Activated CD4-positive, alpha-beta T cell treated with anti-CD3 and anti-CD28 coated beads for 1 hour (primary cell): Measurements from ENCODE around the gene ENDOG.
"Not testable (repeated sequence)": the region's sequence is repeated elsewhere in the genome, so short reads cannot be mapped to it uniquely, and the experiment has no call there.

Source experiments
- DNase-seq: peaks from one replicate; pipeline ENCODE4 v3.0.0-alpha.2; 2020

Gene ENDOG

DNA sequence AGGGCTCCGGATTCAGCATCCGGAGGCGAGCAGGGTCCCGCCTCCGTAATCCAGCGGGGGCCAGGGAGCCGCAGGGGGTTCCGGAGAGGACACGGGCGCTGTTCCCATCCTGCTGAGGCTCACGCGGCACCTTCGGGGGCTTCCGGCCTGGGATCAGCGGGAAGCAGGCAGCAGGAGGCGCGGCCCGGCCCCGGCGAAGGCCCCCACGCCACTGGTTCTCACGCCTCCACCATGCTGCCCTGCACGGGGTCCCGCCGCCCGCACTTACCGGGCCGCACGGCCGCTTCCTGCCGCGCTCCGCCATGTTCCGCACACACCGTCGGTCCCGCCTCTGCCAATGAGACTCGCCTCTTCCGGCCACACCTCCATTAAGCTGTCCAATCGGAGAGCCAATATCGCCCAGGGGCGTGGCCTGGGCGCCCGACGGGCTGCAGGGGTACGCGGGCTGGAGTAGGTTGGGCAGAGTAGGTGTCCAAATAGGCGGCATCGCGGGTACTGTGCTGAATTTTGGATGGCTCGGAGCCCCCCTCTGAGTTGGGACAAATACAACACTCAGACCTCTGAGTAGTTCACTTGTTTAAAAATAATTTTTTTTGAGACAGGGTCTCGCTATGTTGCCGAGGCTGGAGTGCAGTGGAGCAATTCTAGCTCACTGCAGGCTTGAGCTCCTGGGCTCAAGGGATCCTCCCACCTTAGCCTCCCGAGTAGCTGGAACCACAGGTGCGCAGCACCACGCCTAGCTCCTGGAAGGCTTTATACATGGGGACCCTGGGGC lies 11.4 kb downstream of the ENDOG start, which contains the start of gene SPOUT1:
TSS of gene SPOUT1 (minus strand) at position 318 of the 775 bp plus-strand sequence. CDS start at position 304, 14 bp downstream.
- DNase-seq = peak; percentile 86

DNA sequence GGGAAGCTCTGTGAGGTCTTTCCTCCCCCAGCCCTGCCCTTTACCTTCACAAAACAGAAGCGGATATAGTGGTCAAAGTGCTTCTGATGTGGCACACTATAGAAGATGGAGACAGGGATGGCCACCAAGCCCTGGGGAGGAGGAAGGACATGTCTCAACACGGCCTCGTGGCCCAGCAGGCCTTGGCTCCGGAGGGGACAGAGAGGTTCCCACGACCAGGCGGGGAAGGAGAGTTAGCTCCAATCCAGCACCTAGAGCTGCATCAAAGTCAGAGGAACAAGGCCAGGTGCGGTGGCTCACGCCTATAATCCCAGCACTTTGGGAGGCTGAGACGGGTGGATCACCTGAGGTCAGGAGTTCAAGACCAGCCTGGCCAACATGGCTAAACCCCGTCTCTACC lies 15.4 kb downstream of the ENDOG start:
- no peak for DNase-seq

DNA sequence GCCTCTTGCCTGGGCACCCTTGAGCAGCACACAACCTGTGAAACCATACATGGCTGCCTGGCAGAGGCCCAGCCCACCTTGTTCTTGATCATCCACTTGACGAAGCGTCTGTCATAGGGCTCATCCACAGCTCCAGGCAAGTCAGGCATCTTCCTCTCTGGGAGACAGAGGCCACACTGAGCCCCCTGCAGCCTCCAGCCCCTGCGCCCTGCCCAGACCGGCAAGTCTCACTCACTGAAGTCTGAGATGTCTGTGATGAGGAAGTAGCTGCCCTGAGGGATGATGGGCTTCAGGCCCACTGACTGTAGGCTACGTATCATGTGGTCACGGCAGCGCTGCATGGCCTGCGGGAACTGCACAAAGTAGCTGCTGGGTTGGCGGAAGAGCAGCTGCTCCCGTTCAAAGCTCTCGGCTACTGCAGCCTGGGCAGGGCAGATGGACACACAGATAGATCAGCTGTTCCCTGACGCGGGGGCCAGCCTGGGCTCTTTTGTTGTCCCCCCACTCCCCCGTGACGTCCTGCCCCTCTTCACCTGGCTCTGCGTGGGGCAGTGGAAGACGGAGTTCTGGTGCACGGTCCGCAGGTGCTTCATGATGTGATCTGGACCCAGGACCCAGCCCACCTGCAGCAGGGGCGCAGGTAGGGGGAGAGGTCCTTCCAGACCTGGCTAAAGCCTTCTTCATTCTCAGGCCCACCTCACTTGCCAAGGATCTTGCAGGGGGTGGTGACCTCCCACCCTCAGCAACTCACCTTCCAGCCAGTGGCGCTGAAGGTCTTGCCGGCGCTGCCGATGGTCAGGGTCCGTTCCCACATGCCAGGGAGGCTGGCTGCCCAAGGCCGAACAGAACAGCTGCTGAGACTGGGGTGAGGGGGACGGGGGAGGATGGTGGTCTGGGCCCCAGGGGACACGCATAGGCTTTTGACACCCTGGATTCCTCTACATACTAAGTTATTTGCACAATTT lies 17.2 kb downstream of the ENDOG start:
- DNase-seq = no peak

DNA sequence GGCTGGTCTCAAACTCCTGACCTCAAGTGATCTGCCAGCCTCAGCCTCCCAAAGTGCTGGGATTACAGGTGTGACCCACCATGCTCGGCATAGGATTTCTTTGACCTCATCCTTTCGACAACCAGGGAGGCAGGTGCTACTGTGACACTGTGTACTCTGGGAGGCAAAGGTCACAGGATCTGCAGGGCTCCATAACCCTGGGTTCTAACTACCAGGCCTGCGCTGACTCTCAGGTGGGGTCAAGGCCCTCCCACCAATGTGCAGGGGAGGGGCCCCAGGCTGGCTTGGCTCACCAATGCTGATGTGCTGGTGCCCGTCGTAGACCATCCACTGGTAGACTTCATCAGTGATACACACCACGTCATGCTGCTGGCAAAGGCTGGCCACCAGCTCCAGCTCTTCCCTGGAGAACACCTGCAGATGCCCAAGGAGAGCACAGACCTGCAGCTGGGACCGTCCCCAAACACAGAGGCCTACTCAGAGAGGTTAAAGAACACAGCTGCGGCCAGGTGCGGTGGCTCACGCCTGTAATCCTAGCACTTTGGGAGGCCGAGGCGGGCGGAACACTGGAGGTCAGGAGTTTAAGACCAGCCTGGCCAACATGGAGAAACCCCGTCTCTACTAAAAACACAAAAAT lies 18.3 kb downstream of the ENDOG start:
- DNase-seq = no peak

DNA sequence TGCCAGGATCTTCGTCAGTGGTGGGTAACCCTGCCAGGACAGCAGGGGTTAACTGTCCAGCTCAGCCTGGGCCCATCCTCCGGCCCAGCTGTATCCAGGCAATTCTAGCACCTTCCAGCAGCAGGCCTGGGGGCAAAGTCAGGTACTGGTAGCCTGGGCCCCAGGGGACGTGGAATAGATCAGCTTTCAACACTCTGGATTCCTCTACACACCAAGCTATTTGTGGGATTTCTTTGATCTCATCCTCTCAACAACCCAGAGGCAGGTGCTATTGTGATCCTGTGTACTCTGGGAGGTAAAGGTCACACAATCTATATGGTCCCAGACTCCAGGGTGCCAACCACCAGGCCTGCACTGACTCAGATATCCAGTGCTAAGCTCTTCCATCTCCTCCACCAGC lies 20.0 kb downstream of the ENDOG start:
- DNase-seq = no peak

DNA sequence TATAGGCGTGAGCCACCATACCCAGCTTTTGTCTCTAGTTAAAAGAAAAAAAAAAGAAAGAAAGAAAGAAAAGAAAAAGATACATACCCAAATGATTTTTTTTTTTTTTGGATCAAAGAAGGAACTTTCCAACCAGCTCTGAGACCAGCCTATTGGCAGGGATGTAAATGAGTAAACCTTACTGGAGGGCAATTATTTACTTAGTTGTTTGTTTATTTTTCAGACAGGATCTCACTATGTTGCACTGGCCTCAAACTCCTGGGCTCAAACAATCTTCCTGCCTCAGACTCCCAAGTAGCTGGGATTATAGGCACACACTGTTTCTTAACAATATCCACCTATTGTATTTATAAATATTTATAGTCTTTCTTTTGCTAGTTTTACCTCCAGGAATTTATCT lies 22.2 kb downstream of the ENDOG start:
- no peak for DNase-seq

DNA sequence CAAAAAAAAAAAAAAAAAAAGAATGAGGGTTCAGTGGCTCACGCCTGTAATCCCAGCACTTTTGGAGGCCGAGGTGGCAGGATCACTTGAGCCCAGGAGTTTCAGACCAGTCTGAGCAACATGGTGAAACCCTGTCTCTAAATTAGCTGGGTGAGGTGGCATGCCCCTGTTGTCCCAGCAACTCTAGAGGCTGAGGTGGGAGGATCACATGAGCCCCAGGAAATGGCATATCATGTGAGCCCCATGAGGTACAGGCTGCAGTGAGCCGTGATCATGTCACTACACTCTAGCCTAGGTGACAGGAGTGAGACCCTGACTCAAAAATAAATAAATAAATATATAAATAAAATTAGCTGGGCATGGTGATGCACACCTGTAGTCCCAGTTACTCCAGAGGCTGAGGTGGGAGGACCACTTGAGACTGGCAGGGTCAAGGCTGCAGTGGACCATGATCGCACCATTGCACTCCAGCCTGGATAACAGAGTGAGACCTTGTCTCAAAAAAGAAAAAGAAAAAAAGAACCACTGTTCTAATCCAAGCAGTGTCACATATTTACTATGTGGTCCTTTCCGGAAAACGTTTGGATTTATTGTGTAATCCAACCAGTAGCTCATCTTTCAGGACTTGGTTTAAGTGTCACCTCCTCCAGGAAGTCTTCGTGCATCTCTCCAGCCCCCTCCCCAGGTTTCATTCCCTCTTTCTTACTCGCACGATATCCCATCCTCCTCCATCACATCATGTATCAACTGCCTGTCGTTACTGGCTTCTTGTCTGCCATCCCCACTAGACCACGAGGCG lies 23.6 kb downstream of the ENDOG start:
- DNase-seq = no peak

DNA sequence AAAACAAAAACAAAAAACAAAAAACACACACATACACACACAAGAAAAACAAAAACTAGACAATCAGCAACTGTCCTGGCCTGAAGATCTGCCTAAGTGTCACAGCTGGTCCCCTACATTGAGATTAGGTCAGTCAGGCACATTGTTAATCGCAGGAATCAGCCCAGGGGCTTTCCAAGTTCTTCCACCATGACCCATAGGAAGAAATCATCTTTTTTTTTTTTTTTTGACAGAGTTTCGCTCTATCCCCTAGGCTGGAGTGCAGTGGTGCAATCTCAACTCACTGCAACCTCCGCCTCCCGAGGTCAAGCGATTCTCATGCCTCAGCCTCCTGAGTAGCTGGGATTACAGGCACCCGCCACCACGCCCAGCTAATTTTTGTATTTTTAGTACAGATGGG lies 24.9 kb downstream of the ENDOG start:
- DNase-seq = not testable (repeated sequence)

DNA sequence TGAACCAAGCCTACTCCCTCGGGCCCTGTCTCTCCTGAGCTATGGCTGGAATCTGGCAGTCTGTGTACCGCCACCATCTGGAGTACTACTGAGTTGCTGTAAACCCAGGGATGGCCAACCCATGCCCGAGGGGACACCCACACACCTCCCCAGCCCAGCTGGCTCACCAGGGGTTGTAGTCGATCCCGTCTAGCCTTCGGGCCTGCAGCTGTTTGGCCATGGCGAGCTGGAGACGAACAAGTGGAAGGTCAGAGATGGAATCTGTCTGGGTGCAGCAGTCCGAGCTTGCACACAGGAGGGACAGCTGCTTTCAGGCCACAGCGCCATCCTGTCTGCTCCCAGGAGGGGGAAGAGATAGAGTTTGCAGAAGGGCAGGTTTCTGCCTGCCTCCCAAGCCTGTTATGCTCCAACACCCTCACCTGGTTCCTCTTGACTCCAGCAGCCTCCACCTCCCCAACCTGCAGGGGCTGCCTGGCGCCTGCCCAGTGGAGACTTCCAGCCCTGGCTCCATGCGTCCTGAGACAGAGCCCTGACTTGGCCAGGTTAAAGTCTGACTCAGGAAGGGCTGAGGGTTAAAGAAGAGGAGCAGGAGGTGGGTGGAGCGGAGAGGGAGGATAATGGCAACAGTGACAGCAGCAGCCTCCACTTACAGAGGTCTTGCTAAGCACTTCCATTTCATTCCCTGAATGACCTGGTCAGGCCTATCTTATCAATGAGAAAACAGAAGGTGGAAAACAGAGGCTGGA lies 27.1 kb downstream of the ENDOG start:
- no peak for DNase-seq

DNA sequence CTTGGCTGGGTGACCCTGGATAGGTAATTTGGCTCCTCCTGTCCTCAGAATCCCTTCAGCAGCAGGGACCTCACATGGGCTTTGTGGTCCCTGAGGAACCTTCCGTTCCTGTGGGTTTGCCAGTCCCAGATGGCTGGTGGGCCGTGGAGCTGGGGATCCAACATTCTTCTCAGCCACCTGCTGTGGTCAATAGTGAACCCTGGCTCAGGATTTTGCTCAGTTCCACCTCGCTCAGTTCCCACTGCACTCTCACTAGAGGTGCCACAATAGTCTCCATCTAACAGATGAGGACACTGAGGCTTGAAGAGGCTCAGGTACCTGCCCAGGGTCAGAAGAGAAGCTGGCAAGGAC lies 28.4 kb downstream of the ENDOG start:
- no peak for DNase-seq

DNA sequence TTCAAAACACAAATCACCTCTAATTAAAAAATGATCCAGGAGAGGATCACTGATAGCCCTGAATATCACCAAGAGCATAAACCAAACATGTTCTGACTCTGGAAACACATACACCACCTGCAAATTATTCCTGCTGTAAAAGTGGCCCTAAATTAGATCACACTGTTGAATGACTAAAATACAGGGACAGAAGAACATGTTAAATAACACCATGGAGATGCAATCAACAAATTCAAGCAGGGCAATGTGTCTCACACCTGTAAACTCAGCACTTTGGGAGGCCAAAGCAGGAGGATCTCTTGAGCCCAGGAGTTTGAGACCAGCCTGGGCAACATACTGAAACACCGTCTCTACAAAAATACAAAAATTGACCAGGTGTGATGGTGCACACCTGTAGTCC lies 29.5 kb downstream of the ENDOG start:
- DNase-seq = no peak

DNA sequence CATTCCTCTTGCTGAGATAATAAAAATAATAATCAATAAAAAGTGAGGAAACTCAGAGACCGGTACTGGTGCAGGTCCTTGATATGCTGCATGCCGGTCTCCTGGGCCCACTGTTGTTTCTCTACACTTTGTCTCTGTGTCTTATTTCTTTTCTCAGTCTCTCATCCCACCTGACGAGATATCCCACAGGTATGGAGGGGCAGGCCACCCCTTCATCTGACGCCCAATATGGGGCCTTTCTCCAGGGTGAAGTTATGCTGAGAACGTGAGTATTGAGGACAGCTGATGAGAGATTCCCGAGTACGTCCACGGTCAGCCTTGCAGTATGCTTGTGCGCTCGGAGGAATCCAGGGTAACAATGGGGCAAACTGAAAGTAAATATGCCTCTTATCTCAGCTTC lies 32.7 kb downstream of the ENDOG start:
- DNase-seq = not testable (repeated sequence)

DNA sequence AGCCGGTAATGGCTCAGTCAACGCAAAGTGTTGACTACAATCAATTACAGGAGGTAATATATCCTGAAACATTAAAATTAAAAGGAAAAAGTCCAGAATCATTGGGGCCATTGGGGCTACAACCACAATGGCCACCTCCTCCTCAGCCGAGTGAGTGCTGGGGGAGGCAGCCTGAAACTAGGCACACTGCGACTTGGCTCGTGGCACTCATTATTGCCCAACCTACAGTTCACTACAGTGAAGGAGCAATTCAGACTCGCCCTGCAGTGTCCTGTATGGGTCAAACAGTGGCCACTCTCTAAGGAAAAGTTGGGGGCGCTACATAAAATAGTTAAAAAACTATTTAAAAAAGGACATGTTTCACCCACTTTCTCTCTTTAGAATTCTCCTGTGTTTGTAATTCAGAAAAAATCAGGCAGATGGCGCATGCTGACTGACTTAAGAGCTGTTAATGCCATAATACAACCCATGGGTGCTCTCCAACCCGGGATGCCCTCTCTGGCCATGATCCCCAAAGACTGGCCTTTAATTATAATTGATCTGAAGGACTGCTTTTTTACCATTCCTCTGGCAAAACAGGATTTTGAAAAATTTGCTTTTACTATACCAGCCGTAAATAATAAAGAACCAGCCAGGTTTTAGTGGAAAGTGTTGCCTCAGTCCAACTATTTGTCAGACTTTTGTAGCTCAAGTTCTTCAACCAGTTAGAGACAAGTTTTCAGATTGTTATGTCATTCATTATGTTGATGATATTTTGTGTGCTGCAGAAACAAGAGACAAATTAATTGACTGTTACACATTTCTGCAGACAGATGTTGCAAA lies 33.7 kb downstream of the ENDOG start:
- not testable (repeated sequence) for DNase-seq

DNA sequence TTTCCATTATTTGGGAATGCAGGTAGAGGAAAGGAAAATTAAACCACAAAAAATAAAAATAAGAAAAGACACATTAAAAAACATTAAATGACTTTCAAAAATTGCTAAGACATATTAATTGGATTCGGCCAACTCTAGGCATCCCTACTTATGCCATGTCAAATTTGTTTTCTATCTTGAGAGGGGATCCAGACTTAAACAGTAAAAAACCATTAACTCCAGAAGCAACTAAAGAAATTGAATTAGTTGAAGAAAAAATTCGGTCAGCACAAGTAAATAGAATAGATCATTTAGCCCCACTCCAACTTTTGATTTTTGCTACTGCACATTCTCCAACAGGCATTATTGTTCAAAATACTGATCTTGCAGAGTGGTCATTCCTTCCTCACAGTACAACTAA lies 34.3 kb downstream of the ENDOG start:
- DNase-seq = not testable (repeated sequence)

DNA sequence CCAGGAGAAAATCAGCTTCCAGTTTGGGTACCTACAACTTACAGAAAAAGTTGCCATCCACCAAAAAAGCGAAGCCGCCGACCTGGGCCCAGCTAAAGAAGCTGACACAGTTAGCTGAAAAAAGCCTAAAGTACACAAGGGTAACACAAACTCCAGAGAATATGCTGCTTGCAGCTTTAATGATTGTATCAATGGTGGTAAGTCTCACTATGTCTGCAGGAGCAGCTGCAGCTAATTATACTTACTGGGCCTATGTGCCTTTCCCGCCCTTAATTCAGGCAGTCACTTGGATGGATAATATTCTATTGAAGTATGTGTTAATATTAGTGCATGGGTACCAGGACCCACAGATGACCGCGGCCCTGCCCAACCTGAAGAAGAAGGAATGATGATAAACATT lies 36.2 kb downstream of the ENDOG start:
- DNase-seq = not testable (repeated sequence)

DNA sequence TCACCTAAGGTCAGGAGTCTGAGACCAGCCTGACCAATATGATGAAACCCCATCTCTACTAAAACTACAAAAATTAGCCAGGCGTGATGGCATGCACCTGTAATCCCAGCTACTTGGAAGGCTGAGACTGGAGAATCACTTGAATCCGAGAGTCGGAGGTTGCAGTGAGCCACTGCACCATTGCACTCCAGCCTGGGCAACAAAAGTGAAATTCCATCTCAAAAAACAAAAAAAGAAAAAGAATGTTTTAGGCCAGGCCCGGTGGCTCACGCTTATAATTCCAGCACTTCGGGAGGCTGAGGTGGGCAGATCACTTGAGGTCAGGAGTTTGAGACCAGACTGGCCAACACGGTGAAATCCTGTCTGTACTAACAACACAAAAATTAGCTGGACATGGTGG lies 40.2 kb downstream of the ENDOG start:
- DNase-seq = not testable (repeated sequence)

DNA sequence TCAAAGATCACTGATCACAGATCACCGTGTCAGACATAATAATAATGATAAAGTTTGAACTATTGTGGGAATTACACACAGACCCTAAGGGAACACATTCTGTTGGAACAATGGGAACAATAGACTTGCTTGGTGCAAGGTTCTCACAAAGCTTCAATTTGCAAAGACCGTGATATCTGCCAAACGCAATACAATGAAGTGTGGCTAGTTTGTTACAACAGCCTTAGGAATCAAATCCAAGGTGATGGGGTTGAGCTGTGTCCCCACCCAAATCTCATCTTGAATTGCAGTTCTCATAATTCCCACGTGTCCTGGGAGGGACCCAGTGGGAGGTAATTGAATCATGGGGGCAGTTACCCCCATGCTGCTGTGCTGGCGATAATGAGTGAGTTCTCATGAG lies 42.6 kb downstream of the ENDOG start:
- no peak for DNase-seq

DNA sequence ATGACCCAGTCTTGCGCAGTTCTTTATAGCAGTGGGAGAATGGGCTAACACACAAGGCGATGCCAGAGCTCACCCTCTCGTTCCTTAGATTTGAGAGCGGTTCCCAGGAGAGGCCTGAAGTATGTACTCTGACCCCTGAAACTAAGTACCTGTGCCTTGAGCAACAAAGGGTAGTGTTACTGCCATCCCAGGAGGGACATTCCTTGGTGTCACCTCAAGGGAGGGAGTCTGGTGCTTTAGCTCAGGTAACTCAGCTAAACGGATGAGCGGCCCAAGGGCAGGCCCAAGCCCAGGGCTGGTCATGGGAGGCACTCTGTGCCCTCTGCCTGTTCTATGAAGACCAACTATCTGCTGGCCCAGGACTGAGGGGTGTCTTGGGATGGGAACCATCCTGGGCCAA lies 43.2 kb downstream of the ENDOG start:
- no peak for DNase-seq

DNA sequence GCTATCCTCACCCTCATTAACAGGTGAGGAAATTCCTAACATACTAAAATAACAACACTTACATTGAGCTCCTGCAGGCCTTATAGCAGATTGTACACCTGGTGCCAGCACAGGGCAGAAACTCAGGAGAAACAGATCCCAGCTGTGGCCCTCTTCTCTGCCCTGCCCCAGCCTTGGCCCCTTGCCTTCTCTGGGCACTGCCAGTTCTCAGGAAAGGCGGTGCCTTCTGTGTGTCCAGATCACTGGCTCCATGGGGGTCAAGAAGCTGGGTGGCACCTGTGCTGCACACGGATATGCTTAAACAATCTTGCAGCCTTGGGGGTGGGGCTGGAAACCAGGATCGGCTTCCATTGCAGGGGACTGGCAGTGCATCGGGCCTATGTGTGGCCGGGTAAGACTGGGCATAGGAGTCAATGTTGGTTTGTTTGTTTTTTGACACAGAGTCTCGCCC lies 44.1 kb downstream of the ENDOG start:
- DNase-seq = no peak

DNA sequence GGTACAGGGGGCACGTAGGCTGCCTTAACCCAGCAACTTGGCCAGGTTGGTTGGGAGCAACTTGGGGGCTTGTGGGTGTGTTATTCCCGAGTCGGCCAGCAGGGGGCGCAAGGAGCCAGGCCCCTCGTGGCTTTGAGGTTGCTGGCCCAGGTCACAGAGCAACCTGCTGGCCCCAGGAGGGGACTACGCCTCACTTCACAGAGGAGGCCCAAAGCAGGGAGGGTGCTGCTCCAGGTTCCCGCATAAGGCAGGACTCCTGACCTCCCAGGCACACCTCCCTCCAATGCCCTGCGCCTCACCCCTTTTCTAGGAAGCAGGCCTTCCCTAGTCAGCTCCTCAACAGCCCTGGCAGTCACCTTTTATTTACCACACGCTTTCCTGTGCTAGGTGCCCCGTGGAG lies 45.3 kb downstream of the ENDOG start:
- peak; percentile 80 for DNase-seq
